HG02870 (cell line): ENCODE measurements around the gene GABRB3.

Source experiments
- ATAC-seq: cut with Tn5 transposase; IDR thresholded peaks from one replicate; pipeline ENCODE4 v1.9.1; 2021; ENCODE audit warnings: mild to moderate bottlenecking, moderate library complexity; ENCODE audit not compliant: unreplicated experiment

GABRB3 gene

DNA sequence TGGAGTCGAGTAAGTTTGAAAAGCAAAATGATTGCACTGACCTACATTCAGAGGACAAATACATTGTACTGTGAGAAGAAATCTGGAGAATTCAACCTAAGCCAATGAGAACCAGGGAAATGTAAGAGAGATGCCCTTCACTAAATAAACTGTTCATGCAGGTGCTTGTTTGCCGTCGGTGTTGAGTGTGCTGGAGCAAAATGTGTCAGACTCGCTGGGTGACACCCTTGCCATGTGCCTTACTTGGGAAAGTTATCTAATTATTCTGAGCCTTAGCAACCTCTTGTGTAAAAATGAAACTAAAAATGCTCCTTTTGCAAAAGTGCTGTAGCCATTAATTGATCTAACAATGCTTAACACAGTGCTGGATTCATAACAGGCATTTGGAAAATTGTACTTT is 140.4 kb downstream of the GABRB3 start:
- no peak for ATAC-seq

DNA sequence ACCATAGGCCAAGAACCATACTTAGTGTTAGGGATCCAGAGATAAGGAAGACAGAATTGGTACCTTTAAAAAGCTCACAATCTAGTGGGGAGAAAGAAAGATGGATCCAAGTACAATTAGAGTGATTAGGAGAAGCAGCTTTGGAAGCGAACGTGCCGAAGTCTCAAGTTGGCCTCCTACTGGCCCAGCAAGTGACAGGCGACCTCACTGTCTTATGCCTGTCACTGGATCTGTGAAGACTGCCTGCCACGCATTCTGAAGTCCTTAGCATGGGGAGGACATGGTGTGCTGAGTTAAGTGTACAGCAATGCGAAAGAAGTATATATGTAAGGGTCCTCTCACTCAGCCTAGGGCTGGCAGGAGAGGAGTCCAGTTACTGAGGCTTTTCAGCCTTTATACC is 141.0 kb downstream of the GABRB3 start:
- no peak for ATAC-seq

DNA sequence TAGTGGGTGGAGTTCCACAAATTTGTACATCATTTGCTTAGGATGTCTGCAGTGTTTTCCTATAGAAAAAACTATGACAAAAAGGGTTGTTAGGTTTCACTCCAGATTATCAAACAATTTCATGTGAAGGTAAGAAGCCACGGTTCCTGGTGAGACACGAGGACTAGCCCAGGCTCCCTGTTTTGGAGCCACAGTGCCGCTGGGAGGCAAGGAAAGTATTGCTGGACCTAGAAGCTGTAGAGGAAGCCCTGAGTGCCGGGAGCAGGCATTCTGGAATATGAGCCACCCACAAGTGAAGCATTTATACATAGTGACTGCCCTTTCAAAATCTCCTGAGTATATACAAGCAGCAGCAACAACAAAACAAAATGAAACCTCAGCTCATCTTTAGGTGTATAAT is 142.0 kb downstream of the GABRB3 start:
- no peak for ATAC-seq

DNA sequence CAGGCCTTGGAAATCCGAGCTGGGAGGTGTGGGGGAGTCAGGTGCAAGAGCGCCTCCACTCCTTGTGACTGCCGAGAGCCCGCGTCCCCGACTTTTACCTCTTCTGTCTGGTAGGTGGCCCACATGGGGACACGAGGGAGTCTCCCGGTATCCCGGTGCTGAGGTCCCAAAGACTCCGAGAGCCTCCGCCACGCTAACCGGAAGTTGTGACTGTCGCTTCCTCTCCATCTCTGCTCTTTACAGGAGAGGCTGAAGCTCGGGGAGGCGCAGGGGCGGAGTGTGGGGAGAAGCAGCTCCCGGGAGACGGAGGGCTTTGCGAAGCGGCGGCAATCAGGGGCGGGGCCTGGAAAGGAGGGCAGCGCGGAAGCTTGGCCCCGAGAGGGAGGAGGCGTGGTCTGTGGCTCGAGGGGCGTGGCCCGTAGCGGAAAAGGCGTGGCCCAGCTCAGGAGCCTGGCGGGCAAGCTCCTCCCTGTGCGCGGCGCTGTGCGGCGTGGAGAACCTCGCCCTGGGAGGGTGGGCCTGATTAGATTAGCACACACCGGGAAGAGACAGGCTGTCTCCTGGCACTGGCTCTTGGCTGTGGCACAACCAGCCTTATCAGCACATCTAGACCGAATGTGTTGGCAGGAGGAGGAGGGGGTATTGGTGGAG is 143.9 kb downstream of the GABRB3 start:
- ATAC-seq: no peak

DNA sequence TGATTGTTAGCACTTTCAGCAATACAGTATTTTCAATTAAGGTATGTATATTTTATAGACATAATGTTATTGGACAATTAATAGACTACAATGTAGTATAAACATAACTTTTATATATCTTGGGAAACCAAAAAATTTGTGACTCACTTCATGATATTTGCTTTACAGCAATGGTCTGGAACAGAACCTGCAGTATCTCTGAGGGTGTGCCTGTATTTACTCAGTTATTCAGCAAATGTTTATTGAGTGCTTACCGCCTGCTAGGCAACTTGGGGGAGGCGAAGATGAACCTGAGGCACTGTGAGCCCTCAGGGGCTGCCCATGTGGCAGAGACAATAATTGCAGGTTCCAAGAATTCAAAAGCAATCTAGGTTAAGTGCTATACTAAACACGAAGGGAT is 144.8 kb downstream of the GABRB3 start:
- no peak for ATAC-seq

DNA sequence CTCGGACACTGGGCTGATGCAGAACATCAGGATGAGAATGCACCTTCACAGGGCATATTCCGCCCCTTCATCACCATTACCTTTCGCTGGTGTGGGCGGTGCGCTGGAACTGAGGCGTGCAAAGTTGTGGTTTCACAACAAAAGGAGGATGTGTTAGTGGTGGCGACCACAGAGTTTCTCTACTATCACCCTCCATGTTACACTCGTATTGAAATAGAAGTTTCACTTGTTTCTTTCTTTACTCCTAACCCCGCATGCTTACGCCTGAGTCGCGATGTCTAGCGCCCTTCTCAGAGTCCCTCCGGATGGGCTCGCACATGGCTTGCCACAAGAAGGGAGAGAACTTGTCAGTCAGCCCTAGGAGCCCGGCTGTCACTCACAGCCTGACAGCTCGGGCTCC is 148.7 kb downstream of the GABRB3 start:
- no peak for ATAC-seq

DNA sequence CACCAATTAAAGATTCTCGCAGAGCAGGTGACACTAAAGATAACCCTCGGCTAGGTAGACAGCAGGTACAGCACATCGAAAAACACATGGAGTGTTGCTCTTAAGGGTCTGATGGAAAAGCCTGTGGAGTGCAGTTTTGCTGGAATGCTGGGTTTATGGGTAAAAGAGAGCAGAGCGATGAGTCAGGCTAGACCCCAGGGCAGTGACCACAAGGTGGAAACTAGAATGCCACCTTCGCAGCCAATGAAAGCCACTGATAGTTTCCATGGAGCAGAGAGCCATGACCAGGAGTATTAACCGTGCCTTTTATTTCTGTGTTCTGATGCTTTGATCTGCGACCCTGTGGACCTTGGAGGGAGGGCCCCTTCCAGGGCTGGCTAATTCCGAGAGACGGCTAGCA is 149.8 kb downstream of the GABRB3 start:
- ATAC-seq: no peak

DNA sequence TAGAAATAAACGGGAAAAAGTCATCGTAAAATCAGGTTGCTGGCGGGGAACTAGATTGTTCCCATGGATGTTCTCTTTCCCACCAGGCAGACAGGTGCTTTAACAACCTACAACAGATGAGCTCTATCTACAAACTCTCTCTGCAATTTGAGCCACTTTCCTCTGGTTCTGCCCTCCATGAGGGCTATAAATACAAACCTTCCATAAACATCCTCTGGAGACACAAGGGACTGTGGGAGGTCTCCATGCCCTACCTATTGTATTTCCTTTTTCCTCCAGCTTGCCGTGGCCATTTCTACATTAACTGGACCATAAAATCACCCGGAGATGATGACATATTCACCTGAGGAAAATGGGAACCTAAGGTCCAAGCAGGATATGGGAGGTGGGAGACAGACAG is 151.1 kb downstream of the GABRB3 start:
- ATAC-seq: no peak

DNA sequence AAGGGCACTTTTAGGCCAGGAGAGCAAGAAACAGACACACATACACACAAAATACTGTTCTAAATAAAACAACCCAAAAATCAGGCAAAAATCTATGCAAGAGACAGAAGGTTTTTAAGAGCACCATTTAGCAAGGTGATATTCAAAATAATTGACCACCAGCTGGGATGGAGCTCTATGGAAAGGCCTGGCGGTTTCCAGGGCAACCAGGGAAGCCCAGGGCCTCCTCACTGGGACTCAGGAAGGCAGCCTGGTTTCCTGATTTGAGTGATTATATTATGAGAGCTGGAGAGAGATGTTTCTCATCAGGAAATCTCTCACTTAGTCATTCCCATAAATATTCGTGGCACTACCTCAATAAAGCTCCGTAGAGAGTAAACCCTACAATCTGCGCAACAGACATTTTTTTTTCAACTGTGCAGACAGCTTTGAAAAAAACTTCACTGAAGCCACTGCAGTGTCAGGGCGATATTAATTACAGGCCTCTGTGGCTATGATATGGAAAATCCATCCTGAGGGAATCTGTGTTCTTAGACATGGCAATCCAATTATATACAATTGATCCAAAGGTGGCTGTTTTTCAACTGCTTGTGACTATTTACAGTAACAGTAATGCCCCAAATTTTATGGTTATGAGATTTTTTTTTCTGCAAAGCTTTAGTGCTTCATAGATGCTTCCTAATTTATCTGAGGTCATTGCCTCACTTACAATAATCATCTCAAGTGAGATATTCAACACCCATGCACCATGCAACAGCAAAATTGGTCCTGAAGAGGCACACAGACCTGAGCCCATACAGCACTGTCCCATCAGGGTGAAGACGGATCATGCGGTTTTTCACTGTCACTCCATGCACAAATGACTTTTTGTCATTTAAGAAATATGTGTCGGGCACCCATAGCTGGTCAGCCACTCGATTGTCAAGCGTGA is 152.1 kb downstream of the GABRB3 start:
- ATAC-seq: no peak

DNA sequence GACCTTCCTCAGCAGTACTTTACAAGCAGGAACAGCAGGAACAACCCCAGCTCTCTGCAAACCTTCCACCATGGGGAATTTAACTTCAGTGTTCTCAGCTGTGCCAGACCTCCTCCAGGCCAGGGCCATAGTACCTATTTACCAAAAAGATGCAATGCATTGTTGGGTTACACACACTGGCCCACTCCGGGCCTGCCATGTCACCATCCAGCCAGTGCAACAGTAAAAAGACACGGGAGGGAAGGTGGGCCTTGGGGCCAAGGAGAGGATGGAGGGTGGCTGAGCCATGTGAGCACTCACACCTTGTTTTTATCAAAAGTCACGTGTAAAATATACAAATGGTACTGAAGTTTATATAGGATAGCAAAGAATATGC is 157.0 kb downstream of the GABRB3 start:
- no peak for ATAC-seq

DNA sequence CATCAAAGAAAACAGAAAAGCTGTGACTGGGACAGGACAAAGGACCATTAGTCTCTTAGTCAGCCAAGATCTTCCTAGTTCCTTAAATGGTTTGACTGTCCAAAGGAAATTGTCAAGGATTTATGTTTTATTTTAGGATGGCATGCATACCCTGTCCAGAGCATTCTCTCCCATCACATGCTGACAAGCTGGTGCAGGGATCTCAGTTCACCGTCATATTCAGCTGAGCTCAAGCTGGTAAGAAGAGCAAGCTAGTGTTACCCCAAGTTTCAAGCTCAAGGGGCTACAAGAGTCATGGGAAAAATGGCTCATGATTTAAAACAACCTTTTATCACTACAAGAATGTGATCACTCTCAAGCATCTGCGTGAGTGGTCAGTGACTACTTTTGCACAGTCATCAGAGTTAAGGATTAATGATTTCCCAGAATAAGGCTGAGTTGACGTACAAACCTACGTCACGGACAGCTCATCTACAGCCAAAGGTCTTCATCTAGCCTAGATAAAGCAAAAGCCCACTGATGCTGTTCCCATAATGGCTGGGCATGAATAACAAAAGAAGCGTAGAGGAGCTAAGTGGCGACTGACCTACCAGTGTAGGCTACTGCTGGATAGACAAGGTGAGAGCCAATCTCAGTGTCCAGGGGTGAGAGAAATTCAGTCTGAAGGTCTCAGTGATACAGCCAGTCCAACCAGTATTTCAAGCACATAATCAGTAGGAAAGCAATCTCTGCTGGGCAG is 157.5 kb downstream of the GABRB3 start:
- ATAC-seq: no peak

DNA sequence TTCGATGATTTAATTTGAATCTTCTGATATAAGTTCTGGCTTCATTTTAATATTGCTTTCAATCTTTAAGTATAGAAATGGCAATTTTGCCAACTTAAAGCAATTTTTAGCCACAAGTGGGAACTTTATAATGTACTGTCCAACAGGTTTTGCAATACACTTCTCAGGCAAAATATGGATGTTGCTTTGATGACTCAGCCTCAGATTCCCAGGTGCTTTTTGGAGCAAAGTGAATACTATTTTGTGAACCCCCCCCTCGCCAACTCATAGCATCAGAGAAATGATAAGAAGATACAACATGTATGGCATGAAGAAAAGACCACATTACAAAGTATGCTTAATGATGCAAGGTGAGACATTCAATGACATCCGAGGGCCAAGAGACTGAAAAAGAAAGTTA is 158.1 kb downstream of the GABRB3 start:
- ATAC-seq: no peak

DNA sequence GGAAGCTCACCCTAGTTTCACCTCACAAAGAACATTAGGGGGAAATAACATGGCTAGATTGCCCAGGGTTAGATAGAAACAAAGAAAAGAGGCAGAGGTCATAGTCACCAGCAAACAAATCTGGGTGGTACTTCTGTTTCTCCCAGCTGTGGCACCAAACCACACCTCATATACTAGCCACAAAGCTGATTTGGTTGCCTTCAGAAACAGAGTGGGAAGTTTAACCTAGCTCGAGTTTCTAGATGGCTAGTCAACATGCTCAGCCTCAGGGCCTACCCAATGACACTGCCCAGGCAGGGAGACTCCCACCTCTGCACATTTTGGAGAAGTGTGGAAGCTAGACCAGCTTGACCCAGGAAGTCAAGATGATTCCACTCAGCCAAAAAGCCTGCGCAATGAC is 174.2 kb downstream of the GABRB3 start:
- no peak for ATAC-seq

DNA sequence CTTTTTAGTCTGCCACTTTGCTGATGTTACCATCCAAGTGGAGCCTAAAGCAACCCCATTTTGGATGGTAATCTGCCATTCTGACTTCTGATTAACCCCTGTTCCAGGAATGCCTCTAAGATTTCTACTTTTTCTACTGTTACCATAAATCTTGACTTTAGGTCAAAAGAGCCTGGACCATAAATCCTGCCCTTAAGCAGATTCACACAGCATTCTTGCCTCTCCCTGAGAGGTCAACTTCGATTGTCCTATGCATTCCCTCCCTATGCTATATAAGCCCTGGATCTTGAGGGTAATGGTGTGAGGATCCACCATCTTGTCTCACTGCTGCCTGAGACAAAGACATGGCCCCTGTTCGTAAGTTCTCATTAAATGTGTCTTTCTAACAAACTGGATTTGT is 177.3 kb downstream of the GABRB3 start:
- ATAC-seq: no peak

DNA sequence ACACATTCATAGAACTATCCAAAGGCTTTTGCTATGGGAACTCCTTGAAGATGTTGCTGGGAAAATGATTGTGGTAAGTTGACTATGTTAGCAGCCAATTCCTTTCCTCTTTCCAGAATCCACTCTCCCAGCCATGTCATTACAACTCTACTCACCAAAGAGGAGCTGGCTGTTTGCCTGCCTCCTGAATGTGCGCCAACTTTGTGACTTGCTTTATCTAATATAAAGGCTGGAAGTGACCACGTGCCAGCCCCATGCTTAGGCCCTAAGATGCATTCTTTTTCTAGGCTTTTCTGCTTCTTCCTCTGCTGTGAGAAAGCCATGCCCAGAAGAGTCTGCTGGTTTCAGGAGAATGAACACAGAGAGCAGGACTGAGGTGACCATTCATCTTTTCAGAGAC is 182.2 kb downstream of the GABRB3 start:
- ATAC-seq: no peak

DNA sequence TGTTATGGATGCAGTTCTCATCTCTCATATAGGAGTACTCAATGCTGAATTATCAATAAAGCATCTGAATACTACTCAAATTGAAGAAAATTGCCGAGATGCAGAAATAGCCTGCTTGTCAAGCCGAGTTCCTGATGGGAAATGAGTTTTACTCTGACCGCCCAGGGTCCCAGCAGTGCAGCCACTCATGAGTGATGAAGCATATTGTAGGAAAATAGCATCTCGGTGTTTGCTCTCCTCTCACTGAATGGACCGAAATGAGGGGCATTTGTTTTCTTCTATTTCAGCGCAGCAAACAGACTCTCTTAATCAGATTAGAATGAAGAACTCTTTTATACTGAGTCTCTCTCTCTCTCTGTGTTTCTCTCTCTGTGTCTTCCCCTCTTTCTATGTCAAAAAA is 190.0 kb downstream of the GABRB3 start:
- no peak for ATAC-seq

DNA sequence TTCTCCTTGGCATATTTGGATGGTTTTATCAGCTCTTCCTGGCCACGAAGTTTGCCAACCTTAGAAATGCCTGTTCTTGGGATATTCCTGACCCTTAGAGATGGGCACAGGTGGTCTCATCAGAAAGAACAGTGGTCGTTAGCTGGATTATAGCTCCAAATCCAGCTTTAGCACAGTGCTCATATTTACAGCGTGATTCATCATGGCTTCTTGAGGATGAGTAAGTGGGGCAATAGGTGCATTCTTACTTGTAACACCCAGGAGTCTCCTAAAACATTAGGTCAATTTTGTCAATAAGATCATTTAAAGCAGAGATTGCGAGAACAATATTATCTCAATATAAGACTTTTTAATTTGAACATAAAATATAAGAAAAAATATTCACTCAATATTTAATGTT is 191.9 kb downstream of the GABRB3 start:
- no peak for ATAC-seq

DNA sequence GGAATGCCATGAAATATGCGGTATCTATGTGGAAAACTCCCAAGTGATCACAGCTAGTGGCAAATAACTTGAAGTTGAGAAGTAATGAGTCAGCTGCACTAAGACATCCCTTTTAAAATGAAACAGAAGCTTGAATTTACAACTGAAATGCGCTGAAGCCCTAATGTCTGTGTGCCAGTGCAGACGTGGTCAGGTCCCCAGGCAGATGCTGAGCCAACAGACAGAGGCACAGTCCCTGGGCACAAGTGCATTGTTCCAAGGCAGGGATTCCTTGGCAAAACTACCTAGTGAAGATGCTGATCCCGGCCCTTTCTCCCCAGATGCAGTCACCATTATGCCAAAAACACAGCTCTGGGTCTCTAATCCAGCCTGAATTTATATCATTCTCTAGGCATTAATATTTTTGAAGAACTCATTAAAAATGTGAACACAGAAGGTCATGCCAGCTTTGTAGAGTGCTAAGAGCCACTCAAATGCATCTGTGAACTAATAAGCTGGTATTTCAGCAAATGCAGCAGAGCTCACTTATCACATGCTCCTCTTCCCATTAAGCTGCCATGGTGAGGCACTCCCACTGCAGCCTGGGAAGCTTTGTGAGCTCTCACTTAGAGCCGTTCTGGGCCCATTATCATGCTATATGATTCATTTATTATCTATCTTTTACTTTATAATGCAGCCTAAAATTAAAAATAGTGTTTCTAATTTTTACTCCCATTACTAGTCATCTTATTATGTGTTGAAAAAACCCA is 200.1 kb downstream of the GABRB3 start:
- ATAC-seq: no peak

DNA sequence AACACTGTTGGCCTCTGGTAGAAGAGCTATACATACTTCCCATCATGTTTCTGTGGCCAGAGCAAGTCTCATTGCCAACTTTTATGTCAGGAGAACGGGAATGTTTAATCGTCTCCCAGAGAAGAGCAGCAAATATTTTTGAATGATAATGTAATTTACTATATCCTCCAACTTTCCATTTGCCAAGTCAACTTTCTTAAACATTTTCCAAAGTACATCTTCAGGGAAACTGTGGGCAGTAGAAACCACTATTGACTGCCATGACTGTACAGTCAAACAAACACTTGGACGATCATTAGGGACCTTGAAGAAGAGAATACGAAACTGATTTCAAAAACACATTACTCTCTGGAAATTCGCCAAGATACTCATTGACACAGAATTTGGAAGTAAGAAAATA is 201.5 kb downstream of the GABRB3 start:
- ATAC-seq: no peak

DNA sequence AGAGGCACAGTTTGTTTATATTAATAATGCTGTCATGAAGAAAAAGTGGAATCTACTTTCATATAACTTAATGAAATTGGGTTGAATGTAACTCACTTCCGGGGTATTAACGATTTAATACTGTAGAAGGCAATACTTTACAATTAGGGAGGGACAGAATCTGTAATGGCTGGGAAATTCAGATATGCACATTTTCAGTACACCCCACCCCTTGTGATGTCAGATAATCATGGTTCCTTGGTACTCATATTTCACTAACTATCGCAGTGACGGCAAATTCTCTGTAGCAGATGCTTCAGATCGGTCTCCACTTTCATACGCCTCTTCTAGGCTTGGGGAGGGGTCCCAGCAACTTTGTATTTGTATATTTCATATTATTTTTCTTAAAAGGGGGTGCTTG is 207.3 kb downstream of the GABRB3 start:
- ATAC-seq: no peak

DNA sequence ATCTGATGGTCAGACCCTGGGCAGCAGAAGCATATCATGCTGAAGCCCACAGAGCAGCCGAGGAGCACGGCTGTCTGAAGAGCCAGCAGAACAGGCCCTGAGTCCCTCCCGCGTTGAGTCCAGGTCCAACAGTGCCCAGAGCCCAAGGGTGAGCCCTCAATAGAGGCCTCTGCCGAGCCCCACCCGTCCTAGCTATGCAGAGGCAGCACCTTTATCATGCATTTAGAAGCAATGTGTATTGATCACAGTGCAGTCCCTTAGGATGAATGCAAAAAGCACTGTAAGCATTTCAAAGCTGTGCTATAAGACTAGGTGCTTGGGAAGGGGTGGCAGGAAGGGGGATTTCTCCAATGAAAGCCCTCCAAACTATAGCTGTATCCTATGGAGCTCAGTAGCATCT is 208.5 kb downstream of the GABRB3 start:
- no peak for ATAC-seq
